Gastrocnemius medialis (tissue), 4 donors: ENCODE data around the gene STXBP2. TPM values are rescaled to one million over a fixed set of nuclear protein-coding genes. Genes with fewer than 3 reads are reported as not detected.
A peak's percentile ranks its signal among the peaks of the same experiment; 100 is the strongest.

Experiments used
- ATAC-seq, 2 donors: fragments of 150-250 bp; one replicate each; pipeline ENCODE4 v1.9.1; 2016
- DNase-seq, 2 donors: peaks; one replicate each; pipeline ENCODE4 v3.0.0-alpha.2; 2019
- H3K27ac ChIP-seq, 4 donors: fragments of 200-600 bp; sonication (generic); 1 replicate in 1 of 4; 2 replicates in 3 of 4; pipeline ENCODE4 v1.5.1; 2016 to 2018; ENCODE audit warnings: mild to moderate bottlenecking in 2 of 4, moderate library complexity in 1 of 4
- H3K27me3 ChIP-seq, 3 donors: fragments of 200-600 bp; sonication (generic) in 2 of 3; 1 replicate in 1 of 3; 2 replicates in 2 of 3; pipeline versions ENCODE4 v1.5.1 to v1.6.0; 2016 to 2019; ENCODE audit warnings: mild to moderate bottlenecking in 1 of 3, moderate library complexity in 1 of 3
- H3K36me3 ChIP-seq, 2 donors: fragments of 200-600 bp; sonication (generic) in 1 of 2; one replicate each; pipeline ENCODE4 v1.5.1; 2017 to 2018
- H3K4me1 ChIP-seq, 2 donors: fragments of 200-600 bp; sonication (generic) in 1 of 2; one replicate each; pipeline ENCODE4 v1.5.1; 2016 to 2017; ENCODE audit warnings: mild to moderate bottlenecking in 2 of 2
- H3K4me3 ChIP-seq, 4 donors: fragments of 200-600 bp; sonication (generic) in 3 of 4; 1 replicate in 1 of 4; 2 replicates in 3 of 4; pipeline ENCODE4 v1.5.1; 2016 to 2019; ENCODE audit warnings: mild to moderate bottlenecking in 2 of 4
- H3K9me3 ChIP-seq, 3 donors: fragments of 200-600 bp; sonication (generic) in 2 of 3; 1 replicate in 1 of 3; 2 replicates in 2 of 3; pipeline ENCODE4 v1.5.1; 2016 to 2019
- CTCF ChIP-seq, 5 experiments: fragments of 450-650 bp in 3 of 5; fragments of 200-600 bp in 2 of 5; sonication (generic) in 2 of 5; IDR thresholded peaks in 4 of 5; conservative IDR thresholded peaks in 1 of 5; 1 replicate in 4 of 5; 2 replicates in 1 of 5; pipeline ENCODE4 v1.5.1; 2016 to 2019; ENCODE audit warnings: antibody characterized with exemption in 5 of 5, mild to moderate bottlenecking in 3 of 5, moderate library complexity in 3 of 5
- POLR2A ChIP-seq, 2 donors: fragments of 450-650 bp; IDR thresholded peaks; one replicate each; pipeline ENCODE4 v1.6.1; 2017; ENCODE audit warnings: antibody characterized with exemption in 2 of 2, mild to moderate bottlenecking in 2 of 2, moderate library complexity in 2 of 2
- in situ Hi-C, 4 donors: fragments of 200-750 bp; cut with MboI; loops; one replicate each; pipeline versions ENCODE4 v1.15.0 to v1.8.0; 2017; ENCODE audit warnings: low sequenced_read_pairs in 4 of 4
- intact Hi-C: fragments of 100-400 bp; cut with DNase I; formaldehyde crosslinking; loops from one replicate; pipeline ENCODE4 v1.15.1; 2023; ENCODE audit warnings: low total_unique reads
- total RNA-seq, 4 donors: library from RNA; depleted of rRNA; stranded (reverse); fragments of >200 nt; gene quantifications; one replicate each; pipeline versions ENCODE4 v1.1.0 to v1.2.3, GENCODE V29; 2016

STXBP2 gene
- total RNA-seq = 1 to 10 TPM in 3 of 4 donors, under 1 TPM in 1; 0.87 to 3.7 (median 2.8) TPM

GRCh38 chr19:7636691-7637373 lies at the start of gene STXBP2:
STXBP2 (plus strand) TSS chr19:7637110; CDS start chr19:7637150, 40 bp downstream.
- DNase-seq = peak in 1 of 2 donors; percentile 6
- Histone ChIP-seq H3K4me3 (peak within 1 kb of the TSS in 2 of 4 donors; percentile 6 to 33), H3K27me3 (peaks cover 30 to 42% (median 32%) of the 10 kb centered on the region in 3 donors), H3K27ac (no peak within 1 kb of the TSS), H3K4me1 (peaks cover 0 to 3% of the 10 kb centered on the region in 2 donors), H3K36me3 (no peaks in the 10 kb centered on the region), H3K9me3 (no peaks in the 10 kb centered on the region)
- in situ Hi-C loops (no loop called here), intact Hi-C loops (no loop called here)
- no peak for ATAC-seq
- TF ChIP-seq CTCF (IDR thresholded peaks at IDR 0.05 in 4 of 5, conservative IDR thresholded peaks at IDR 0.05 in 1 of 5) = no peak
- no peak for TF ChIP-seq POLR2A (IDR thresholded peaks at IDR 0.05)

- TF ChIP-seq POLR2A (IDR thresholded peaks at IDR 0.05) (no peak), CTCF (IDR thresholded peaks at IDR 0.05 in 4 of 5, conservative IDR thresholded peaks at IDR 0.05 in 1 of 5) (no peak)
- peaks cover 14 to 20% (median 16%) of the 10 kb centered on the region in 3 donors for H3K27me3 ChIP-seq
- intact Hi-C loops = no loop called here
These were observed 47.1 kb upstream of the STXBP2 start for GRCh38 chr19:7589822-7590221.

GRCh38 chr19:7590256-7590655 lies 46.7 kb upstream of the STXBP2 start:
- intact Hi-C loops = no loop called here
- Histone ChIP-seq H3K36me3 (no peaks in the 10 kb centered on the region), H3K27ac (no peak overlapping the region), H3K4me1 (no peaks in the 10 kb centered on the region), H3K27me3 (peaks cover 18 to 24% (median 20%) of the 10 kb centered on the region in 3 donors), H3K9me3 (no peaks in the 10 kb centered on the region), H3K4me3 (no peak overlapping the region)
- in situ Hi-C loops = no loop called here
- DNase-seq (no peak), ATAC-seq (no peak)
- TF ChIP-seq POLR2A (IDR thresholded peaks at IDR 0.05) = no peak

More at GRCh38 chr19:7589822-7590221, 47.1 kb upstream of the STXBP2 start:
- Histone ChIP-seq H3K4me1 (no peaks in the 10 kb centered on the region), H3K36me3 (no peaks in the 10 kb centered on the region), H3K4me3 (no peak overlapping the region), H3K9me3 (no peaks in the 10 kb centered on the region), H3K27ac (no peak overlapping the region)
- no peak for ATAC-seq
- in situ Hi-C loops = no loop called here
- DNase-seq = no peak

- Histone ChIP-seq H3K4me1 (no peaks in the 10 kb centered on the region), H3K36me3 (no peaks in the 10 kb centered on the region), H3K9me3 (no peaks in the 10 kb centered on the region), H3K4me3 (no peak within 1 kb of the TSS), H3K27me3 (peaks cover 40 to 43% (median 43%) of the 10 kb centered on the region in 3 donors), H3K27ac (no peak within 1 kb of the TSS)
- no peak for ATAC-seq
- no peak for TF ChIP-seq CTCF (IDR thresholded peaks at IDR 0.05 in 4 of 5, conservative IDR thresholded peaks at IDR 0.05 in 1 of 5)
- TF ChIP-seq POLR2A (IDR thresholded peaks at IDR 0.05) = no peak
- DNase-seq = no peak
- in situ Hi-C loops (no loop called here), intact Hi-C loops (no loop called here)
These were observed 41.3 kb upstream of the STXBP2 start, which contains the start of gene CAMSAP3 for GRCh38 chr19:7595466-7596133. CAMSAP3 (plus strand) TSS chr19:7595863; CDS start chr19:7596003, 140 bp downstream.

- intact Hi-C loops = no loop called here
- Histone ChIP-seq H3K4me1 (no peaks in the 10 kb centered on the region), H3K36me3 (no peaks in the 10 kb centered on the region), H3K4me3 (no peak overlapping the region), H3K9me3 (no peaks in the 10 kb centered on the region), H3K27me3 (peaks cover 40 to 43% (median 43%) of the 10 kb centered on the region in 3 donors), H3K27ac (no peak overlapping the region)
- DNase-seq (no peak), ATAC-seq (no peak)
- in situ Hi-C loops = no loop called here
- no peak for TF ChIP-seq POLR2A (IDR thresholded peaks at IDR 0.05)
- TF ChIP-seq CTCF (IDR thresholded peaks at IDR 0.05 in 4 of 5, conservative IDR thresholded peaks at IDR 0.05 in 1 of 5) = no peak
These were observed 40.5 kb upstream of the STXBP2 start for GRCh38 chr19:7596211-7596937.
